Measurements from ENCODE around the gene MPST.
A peak's percentile ranks its signal among the peaks of the same experiment; 100 is the strongest.

The MPST gene

GRCh38 chr22:37001826-37002225 is 17.7 kb upstream of the MPST start:
- DNase-seq: no peak

GRCh38 chr22:37002633-37003032 is 16.9 kb upstream of the MPST start:
- DNase-seq: no peak

- DNase-seq: no peak
Measured at GRCh38 chr22:37007651-37008050, 11.9 kb upstream of the MPST start.

DNA sequence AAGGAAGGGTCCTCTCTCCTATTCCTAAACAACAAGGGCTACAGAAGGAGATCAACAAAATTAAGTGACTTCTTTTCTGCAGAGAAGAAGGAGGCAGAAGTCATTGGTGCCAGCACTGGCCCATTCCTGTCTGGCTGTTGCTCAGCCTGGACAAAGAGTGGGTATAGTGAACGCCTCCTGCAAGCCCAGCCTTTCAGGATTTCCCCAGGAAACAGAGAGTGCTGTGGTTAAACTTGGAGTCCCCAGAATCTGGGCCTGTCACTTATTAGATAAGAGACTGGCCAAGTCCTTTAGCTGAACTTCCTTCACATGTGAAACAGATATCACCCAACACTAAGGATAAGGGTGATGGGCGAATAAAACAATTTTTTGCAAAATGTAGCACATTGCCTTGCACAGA is 11.2 kb upstream of the MPST start:
- DNase-seq: no peak

DNA sequence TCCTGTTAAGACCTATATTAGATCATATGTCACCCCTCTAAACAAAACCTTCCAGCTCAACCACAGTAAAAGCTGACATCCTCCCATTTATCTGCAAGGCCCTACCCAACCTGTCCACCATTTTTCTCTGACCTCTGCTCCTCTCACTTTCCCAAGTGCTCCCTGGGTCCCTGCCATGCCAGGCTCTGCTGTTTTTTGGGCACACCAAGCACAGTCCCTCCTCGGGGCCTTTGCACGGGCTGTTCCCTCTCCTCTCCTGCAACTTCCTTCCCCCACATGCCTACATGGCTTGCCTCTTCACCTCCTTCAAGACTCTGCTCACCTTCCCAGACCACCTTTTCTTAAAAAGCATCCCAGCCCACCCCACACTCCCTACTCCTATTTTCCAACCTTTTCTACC is 10.1 kb upstream of the MPST start:
- no peak for DNase-seq

DNA sequence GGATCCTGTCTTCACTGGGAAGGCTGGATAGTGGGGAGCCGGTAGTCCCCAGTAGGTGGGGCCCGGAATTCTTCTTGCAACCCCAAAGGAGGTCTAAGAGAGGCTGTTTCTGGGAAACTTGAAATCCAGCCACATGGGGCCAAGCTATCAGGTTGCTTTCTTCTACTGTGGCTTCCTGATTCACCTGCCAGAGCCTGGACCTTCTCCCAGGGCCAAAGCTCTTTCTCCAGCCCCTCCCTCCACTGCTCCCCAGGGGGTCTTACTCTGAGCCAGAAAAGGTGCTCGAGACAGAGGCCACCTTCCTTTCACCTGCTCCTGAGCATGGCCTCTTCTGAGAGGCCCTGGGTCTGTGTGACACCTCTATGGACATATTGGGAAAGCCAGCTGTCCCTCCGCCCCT is 9.4 kb upstream of the MPST start:
- no peak for DNase-seq

DNA sequence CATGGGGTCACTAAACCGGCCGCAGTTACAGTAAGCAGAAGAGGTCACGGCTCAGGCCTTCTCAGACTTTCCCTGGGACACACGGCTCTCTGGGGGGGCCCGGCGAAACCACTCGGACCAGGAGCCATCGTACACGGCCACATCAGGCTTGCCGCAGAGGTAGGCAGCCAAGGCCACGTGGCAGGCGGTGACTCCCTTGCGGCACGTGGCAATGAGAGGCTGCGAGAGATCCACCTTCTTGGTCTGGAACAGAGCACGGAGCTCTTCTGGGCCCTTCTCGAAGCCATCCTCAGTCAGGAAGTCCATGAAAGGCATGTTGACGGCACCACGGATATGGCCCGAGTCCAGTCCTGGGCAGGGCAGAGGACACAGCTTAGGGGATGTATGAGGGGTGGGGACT is 8.6 kb upstream of the MPST start:
- no peak for DNase-seq

DNA sequence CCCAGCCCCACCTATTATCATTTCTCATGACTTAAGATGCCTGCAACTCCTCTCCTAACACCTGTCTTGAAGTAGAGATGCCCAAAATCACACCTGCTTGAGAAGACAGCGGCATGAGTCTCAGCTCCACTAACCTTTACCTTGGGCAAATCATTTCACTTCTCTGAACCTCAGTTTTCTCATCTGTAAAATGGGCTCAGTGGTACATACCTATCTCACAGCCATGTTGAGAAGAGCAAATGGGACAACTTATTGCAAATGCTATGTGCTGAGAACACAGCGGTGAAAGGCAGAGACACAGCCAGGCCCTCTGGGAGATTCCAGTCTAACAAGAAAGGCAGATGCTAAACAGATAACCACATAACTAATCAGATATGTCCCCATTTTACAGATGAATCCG is 8.1 kb upstream of the MPST start:
- no peak for DNase-seq

DNA sequence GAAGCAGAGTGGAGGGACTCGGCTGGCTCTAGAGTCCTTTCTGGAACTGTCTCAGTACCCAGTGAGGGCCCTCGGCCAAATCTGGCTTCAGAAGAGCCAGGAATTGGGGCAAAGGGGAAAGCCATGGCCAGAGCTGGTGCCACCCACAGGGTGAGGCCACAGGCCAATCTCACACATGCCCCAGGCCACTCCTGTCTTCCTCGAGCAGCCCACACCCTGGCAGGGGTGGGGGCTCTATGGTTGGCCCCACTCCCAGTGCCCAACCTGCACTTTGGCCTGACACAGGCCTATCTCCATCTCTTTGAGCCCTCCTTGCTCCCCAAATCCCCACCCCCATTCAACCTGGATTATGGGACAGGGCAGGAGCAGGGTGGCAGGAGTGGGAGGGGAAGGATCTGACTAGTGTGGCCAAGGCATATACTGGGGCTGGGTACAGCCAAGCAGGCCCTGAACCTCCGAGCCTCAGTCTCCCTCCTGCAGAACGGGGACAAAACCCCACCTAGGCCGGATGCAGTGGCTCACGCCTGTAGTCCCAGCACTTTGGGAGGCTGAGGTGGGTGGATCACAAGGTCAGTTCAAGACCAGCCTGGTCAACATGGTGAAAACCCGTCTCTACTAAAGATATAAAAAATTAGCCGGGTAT is 7.2 kb upstream of the MPST start:
- DNase-seq: no peak

DNA sequence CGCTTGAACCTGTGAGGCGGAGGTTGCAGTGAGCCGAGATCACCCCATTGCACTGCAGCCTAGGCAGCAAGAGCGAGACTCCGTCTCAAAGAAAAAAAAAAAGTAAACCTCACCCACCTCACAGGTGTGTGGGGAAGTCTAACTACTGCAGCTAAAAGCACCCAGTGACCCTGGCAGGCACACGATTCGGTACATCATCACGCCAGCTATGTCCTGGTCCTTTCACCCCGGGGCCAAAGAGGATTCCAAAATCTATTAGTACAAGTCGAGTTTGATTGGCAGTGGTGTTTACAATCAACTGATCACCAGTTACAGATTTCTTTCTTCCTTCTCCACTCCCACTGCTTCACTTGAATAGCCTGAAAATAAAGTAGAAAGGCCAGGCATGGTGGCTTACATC is 6.6 kb upstream of the MPST start:
- DNase-seq: no peak

GRCh38 chr22:37014415-37014806 is 5.1 kb upstream of the MPST start:
- DNase-seq: no peak

DNA sequence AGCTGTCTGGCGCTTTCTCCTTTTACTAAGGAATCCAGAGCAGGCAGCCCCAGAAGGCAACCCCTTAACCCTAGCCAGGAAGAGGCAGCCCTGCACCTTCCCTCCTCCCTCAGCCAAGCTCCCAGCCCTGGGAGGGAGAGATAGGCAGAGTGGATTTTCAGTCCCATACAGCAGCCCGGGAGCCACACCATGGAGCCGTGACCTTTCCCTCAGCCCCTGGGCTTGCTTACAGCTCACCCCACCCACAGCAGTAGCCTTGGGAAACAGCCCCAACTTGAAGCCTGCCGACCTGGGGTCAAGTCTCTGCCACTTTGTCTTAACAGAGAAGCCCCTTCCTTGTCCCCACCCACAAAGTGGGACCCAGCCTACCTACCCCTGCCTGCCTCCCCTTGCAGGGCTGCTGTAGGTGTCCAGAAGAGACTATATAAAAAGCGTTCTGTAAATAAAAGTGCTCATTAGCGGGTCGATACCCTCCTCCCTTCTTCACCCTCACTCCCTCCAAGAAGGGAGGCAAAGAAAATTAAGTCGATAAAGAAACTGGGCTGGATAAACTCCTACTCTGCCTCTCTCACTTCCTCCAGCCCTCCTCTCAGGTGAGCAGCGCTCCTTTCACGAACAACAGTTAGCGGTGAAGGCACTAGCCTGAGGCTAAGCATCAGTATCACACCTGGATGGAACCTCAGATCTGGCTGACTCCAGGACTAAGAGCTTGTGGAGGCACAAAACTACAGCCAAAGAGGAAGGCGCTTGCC is 4.5 kb upstream of the MPST start:
- no peak for DNase-seq

DNA sequence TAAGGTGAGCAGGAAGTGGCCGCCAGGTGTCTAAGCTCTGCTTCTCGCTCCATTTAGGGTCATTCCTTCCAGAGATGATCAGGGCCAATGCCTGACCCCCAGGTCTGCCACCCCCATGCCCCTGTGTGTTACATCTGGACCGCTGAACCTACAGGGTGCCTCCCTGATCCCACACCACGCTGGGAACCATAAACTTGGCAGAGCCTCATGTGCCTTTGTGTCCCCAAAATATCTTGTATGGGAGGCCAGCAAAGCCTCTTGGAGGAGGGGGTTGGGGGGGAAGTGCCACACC is 4.0 kb upstream of the MPST start:
- DNase-seq: no peak

DNA sequence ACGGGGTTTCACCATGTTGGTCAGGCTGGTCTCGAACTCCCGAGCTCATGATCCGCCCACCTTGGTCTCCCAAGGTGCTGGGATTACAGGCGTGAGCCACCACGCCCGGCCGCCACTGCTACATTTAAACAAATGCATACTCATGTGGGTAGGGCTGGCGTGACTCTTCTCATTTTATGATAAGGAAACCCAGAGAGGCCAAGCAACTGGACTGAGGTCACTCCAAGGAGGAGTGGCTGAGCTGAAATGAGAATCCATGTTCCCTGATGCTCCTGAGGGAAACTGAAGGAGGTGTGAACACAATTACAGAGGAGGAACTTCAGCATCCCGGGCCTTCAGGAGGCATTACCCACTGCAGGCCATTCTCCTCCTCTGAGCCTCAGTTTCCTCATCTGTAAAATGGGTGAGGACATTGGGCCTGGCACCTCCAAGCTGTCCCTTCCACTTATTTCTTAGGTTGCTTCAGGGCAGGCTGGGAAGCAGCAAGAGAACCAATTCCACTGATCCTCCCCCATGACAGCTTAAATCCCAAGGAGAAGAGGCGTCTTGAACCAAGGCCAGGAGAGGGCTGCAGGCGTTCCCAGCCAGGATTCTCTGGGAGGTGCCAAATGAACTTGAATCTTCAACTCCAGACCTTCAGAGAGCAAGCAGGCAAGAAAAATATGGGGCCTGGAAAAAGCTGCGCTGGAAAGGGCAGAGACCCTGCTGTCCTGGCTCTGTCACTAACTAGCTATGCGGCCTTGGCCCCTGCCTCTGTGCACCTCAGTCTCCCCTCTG is 3.2 kb upstream of the MPST start:
- no peak for DNase-seq

GRCh38 chr22:37017356-37017755 is 2.2 kb upstream of the MPST start:
- DNase-seq: no peak

- DNase-seq: no peak
Measured at GRCh38 chr22:37018086-37018814, 1.3 kb upstream of the MPST start.

GRCh38 chr22:37018815-37019308 is 680 bp upstream of the MPST start:
- DNase-seq: no peak

DNA sequence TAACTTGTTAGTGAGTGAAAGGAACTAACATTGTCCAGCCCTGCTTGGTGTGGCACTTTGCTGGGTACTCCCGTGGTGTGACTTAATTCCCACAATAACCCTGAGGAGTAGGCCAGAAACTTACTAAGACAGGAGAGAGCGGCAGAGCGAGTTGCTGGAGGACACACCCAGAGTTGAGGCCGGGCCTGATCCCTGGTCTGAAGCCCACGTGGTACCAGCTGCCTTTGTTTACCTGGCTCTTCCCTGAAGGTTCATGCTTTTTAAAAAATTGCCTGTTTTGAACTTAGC is 594 bp downstream of the MPST start:
- DNase-seq: no peak

- DNase-seq: no peak
Measured at GRCh38 chr22:37021041-37021440, 1.5 kb downstream of the MPST start.

DNA sequence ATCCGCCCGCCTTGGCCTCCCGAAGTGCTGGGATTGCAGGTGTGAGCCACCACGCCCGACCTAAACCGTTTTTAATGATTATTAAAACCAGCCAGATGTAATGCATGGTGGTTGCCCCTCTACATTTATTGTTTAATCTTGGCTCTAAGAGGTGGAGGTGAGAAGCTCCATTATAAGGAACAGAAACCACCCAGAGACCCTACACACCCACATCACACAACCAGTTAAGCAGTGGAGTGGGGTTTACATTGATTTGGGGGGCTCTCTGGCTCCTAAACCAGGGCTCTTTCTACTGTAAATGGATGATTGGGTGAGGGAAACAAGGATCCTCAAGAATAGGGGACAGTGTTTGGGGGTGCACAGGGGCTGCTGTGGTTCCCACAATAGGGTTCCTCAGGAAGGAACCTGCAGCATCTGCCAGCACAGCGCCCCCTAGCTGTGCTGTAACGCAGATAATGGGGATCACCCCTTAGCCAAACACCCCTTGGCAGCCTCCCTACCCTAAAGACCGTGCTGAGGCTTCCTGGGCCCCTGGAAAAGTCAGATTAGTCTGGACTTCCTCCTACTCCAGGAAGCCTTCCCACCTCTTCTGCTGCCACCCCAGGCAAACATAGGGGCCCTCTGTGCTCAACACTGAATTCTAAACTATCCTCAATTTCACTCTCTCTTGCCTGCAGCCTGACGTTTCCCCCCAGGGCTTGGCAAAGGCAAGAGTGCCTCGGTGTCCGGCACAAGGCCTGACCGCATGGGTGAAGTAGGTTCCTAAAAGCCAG is 2.4 kb downstream of the MPST start:
- peak; percentile 54 to 59 for DNase-seq

DNA sequence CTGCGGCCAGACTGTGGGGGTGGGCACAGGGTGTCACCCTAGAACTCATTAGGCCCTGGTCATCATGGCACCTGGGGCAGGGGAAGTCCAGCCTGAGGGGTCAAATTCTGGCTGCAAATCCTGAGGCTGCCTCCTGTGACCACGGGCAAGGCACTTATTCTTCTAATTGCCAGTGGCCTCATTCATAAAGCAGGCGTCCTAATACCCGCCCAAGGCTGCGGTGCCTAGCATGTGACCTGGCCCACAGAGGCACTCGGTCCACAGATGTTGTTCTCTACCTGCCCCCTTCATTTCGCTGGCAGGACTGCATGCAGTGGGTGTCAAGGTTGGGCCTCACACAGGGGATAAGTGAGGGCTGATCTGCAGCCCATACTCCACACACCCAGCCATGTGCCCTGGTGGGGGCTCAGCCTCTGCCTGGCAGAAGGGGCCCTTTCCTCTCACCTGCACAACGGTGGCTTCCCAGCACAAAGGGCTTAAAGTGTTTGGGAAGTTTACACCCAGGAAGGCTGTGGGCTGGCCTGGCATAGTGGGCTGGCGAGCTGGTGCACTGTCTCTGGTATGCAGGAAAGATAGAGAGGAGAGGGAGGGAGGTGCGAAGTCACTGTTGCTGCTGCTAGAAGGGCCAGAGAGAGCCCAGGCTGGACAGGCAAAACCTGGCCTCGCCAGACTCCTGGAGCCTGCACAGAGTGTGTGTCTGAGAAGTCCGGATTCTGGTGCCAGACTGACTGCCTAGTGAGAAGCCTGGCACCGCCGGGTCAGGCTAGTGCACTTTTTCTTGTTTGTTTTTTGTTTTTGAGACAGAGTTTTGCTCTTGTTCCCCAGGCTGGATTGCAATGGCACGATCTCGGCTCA is 3.2 kb downstream of the MPST start:
- DNase-seq: no peak

Data from CD4-positive, alpha-beta T cell treated with Interleukin-1 beta for 1 hour (primary cell).